Neutrophil (primary cell): Measurements from ENCODE around the gene SLC3A2.
"Not testable (repeated sequence)": the region's sequence is repeated elsewhere in the genome, so short reads cannot be mapped to it uniquely, and the experiment has no call there.

Experiments used
- H3K27ac ChIP-seq: fragments of 200-600 bp; sonication (generic); 2 replicates; pipeline ENCODE4 v1.5.1; 2016; ENCODE audit warnings: mild to moderate bottlenecking, moderate library complexity
- H3K27me3 ChIP-seq: fragments of 200-600 bp; sonication (generic); 2 replicates; pipeline ENCODE4 v1.6.0; 2016; ENCODE audit warnings: mild to moderate bottlenecking
- H3K36me3 ChIP-seq: fragments of 200-600 bp; sonication (generic); 2 replicates; pipeline ENCODE4 v1.5.1; 2017
- H3K4me1 ChIP-seq, 2 experiments: fragments of 200-600 bp in 1 of 2; sonication (generic) in 1 of 2; 1 replicate in 1 of 2; 2 replicates in 1 of 2; pipeline versions ENCODE4 v1.5.1 to v1.6.1; 2013 to 2016; ENCODE audit warnings: low read depth in 1 of 2, low read length in 1 of 2, mild to moderate bottlenecking in 1 of 2, moderate library complexity in 1 of 2; ENCODE audit not compliant: control insufficient read depth in 1 of 2, insufficient read depth in 1 of 2
- H3K4me3 ChIP-seq, 2 experiments: fragments of 200-600 bp in 1 of 2; sonication (generic) in 1 of 2; 1 replicate in 1 of 2; 2 replicates in 1 of 2; pipeline ENCODE4 v1.5.1; 2013 to 2016; ENCODE audit warnings: low read depth in 1 of 2, low read length in 1 of 2, mild to moderate bottlenecking in 1 of 2, moderate library complexity in 1 of 2
- H3K9me3 ChIP-seq: fragments of 200-600 bp; sonication (generic); 2 replicates; pipeline ENCODE4 v1.5.1; 2016
- TF ChIP-seq, protein P1 (sequence below): fragments of 200-600 bp; sonication (generic); IDR thresholded peaks from 2 replicates; pipeline ENCODE4 v1.5.1; 2016; ENCODE audit warnings: antibody characterized with exemption

Gene SLC3A2

DNA sequence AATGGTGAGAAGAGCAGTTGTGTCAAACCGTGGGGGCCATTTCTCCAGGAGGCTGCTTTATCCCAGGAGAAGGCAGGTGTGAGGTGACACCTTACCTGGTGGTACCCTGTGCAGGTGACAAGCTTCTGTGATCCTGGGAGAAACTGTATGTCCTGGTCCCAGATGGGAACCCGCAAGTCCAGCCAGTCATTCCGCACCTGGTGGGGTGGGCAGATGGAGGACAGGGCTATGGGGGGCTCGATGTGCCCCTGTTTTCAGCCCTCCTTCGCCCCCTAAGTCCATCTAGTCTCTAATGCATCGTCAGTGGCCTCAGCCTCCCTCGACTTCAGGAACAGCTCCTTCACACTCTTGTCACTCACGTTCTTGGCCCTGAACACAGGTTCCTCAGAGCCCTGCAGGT, 45.4 kb upstream of the SLC3A2 start:
- Histone ChIP-seq H3K4me1 (peaks cover 27 to 37% of the 10 kb centered on the region in 2 experiments), H3K27me3 (no peaks in the 10 kb centered on the region), H3K4me3 (no peak overlapping the region), H3K9me3 (no peaks in the 10 kb centered on the region), H3K27ac (no peak overlapping the region), H3K36me3 (no peaks in the 10 kb centered on the region)
- TF ChIP-seq, protein P1, sequence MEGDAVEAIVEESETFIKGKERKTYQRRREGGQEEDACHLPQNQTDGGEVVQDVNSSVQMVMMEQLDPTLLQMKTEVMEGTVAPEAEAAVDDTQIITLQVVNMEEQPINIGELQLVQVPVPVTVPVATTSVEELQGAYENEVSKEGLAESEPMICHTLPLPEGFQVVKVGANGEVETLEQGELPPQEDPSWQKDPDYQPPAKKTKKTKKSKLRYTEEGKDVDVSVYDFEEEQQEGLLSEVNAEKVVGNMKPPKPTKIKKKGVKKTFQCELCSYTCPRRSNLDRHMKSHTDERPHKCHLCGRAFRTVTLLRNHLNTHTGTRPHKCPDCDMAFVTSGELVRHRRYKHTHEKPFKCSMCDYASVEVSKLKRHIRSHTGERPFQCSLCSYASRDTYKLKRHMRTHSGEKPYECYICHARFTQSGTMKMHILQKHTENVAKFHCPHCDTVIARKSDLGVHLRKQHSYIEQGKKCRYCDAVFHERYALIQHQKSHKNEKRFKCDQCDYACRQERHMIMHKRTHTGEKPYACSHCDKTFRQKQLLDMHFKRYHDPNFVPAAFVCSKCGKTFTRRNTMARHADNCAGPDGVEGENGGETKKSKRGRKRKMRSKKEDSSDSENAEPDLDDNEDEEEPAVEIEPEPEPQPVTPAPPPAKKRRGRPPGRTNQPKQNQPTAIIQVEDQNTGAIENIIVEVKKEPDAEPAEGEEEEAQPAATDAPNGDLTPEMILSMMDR: no peak

DNA sequence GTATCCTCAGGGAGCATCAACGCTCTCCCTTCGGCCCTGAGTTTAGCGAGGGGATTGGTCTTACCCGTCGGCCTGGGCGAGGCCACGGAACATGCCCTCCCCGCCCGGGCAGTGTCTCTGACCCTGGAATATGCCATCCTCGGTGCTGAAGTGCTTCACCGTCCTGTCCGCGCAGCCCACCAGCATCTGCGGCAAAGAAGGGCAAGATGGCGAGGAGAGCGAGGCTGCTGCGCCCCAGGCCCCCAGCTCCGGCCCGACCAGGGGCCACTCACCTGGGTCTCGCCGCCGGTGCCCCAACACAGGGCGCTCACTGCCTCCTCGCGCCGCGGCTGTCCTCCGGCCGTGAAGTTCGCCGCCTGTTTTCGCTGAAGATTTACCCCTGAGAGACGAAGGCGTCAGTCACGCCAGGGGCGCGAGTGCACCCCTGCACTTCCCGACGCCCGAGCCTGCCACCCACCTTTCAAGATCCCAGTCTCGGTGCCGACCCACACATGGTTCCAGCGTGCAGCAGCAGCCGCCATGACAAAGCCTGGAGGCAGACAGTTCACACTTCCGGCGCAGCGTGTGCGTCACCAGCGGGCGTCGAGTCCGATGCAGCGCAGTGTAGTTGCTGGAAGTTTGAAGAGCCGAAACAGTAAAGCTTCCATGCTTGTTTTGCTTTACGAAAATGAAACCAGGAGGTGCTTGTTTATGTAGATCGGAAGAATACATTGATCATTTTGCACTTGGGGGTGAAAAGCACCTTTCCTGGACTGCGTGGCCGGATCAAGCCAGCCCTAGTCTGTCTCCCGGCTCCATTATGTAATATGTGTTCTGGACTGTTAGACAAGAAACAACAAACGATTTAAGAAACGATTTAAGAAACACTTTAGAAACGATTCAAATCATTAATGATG, 41.4 kb upstream of the SLC3A2 start, which contains the start of gene WDR74:
Gene WDR74 (minus strand): TSS at position 541 of the 896 bp plus-strand sequence. CDS start 20 bp downstream, at position 521.
- no peaks in the 10 kb centered on the region for H3K9me3 ChIP-seq
- H3K4me1 ChIP-seq: peaks cover 23 to 38% of the 10 kb centered on the region in 2 experiments
- TF ChIP-seq, protein P1: peak; percentile 36
- peak within 1 kb of the TSS; percentile 99 for H3K27ac ChIP-seq
- peak within 1 kb of the TSS; percentile 89 to 90 for H3K4me3 ChIP-seq
- no peaks in the 10 kb centered on the region for H3K36me3 ChIP-seq
- no peaks in the 10 kb centered on the region for H3K27me3 ChIP-seq

DNA sequence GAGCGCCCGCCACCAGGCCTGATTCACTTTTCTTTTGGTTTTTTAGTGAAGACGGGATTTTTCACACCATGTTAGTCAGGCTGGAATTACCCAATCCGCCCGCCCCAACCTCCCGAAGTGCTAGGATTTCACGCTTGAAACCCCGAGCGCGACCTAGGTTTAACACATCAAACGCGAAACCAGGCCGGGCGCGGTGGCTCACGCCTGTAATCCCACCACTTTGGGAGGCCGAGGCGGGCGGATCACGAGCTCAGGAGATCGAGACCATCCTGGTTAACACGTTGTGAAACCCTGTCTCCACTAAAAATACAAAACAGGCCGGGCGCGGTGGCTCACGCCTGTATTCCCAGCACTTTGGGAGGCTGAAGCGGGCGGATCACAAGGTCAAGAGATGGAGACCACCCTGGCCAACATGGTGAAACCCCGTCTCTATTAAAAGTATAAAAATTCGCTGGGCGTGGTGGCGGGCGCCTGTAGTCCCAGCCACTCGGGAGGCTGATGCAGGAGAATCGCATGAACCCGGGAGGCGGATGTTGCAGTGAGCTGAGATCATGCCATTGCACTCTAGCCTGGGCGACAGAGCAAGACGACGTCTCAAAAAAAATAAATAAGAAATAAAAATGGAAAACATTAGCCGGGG, 39.9 kb upstream of the SLC3A2 start:
- Histone ChIP-seq H3K4me1 (peaks cover 23 to 38% of the 10 kb centered on the region in 2 experiments), H3K4me3 (peak overlapping the region; percentile 89 to 90), H3K27ac (peak overlapping the region; percentile 99)
- not testable (repeated sequence) for H3K27me3 ChIP-seq, H3K9me3 ChIP-seq, H3K36me3 ChIP-seq

DNA sequence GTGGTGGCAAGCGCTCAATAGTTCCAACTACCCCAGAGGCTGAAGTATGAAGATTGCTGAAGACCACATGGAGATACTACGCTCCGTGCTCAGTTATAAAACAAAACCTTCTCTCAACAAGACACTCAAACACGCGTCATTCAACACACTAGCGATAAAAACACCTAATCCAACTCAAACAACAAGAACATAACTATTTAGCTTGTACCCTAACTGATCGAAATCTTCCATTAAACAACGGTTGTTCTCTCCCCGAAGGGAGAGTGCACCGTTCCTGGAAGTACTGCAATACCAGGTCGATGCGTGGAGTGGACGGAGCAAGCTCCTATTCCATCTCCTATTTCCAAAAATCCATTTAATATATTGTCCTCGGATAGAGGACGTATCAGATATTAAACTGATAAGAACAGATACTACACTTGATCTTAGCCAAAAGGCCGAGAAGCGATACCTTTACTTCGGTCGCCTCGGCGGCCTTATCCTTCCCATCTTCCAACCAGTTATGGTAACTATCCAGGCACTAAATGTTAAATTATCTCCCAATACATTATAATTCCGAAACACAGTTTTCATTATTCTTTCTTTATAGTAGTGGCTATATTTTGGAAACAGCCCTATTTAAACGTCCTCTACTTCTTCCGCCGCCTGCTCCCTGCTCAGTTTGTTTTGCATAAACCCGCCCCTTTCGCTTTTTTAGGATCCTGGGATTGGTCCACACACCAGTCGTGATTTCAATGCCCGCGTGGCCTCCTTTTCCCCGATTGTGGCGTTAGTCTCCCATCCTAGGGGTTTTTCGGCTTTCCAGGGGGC, 39.1 kb upstream of the SLC3A2 start:
- TF ChIP-seq, protein P1: peak; percentile 13
- Histone ChIP-seq H3K27ac (peak overlapping the region; percentile 99), H3K4me1 (peaks cover 23 to 38% of the 10 kb centered on the region in 2 experiments), H3K4me3 (peak overlapping the region; percentile 89 to 90), H3K36me3 (no peaks in the 10 kb centered on the region), H3K27me3 (no peaks in the 10 kb centered on the region), H3K9me3 (no peaks in the 10 kb centered on the region)

DNA sequence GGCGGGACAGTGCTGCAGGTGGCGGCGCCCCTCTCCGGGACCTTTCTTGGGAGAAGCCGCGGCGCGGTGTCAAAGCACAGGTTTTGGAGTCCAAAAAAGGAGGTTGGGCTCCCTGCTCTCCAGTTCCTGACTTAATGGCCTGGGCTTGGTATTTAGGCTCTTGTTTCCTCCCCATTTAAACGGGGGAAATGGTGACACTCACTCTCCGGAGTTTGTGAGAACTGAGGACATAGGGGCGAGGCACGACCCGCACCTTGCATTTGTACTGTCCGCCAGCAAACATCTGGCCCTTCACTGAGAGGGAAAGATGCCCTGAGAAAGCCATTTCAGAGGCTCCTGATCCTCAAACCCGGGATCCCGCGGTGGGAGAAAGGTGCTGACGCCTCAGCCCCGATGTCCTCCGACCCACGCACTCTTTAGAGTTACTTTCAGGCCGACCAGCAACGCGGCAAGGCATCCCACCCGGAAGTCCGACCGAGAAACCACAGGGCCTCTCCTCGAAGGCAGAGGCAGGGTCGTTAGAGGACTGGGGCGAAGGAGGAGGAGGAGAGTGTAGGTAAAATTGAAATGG, 38.4 kb upstream of the SLC3A2 start:
- Histone ChIP-seq H3K9me3 (no peaks in the 10 kb centered on the region), H3K27me3 (no peaks in the 10 kb centered on the region), H3K27ac (peak overlapping the region; percentile 99), H3K4me1 (peaks cover 23 to 38% of the 10 kb centered on the region in 2 experiments), H3K36me3 (no peaks in the 10 kb centered on the region), H3K4me3 (peak overlapping the region; percentile 89 to 90)
- TF ChIP-seq, protein P1: no peak

DNA sequence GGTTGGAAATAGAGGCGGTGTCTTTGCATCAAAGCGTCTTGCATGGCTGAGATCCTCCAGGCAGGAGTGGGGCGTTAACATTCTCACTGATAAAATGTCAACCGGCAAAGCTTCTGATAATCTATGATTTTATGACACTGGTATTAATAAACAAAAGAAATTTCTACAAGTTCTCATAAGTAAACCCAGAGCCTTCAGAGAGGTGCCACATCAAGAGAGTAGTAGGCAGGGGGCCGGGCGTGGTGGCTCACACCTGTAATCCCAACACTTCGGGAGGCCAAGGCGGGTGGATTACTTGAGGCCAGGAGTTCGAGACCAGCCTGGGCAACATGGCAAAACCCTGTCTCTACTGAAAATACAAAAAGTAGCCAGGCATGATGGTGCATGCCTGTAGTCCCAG, 37.8 kb upstream of the SLC3A2 start:
- not testable (repeated sequence) for H3K27me3 ChIP-seq, H3K36me3 ChIP-seq, H3K9me3 ChIP-seq
- Histone ChIP-seq H3K27ac (peak overlapping the region; percentile 99), H3K4me3 (peak overlapping the region; percentile 89 to 90), H3K4me1 (peaks cover 23 to 38% of the 10 kb centered on the region in 2 experiments)
